B cell (primary cell): ENCODE measurements around the gene UBE2E3. TPM values are rescaled to one million over a fixed set of nuclear protein-coding genes. Genes with fewer than 3 reads are reported as not detected.

Experiments
- ATAC-seq: fragments of 200-7000 bp; cut with Tn5 transposase; one replicate; pipeline ENCODE4 v1.10.0; 2021; ENCODE audit warnings: low read depth, mild to moderate bottlenecking, moderate number of reproducible peaks, moderate library complexity
- CTCF ChIA-PET: fragments of 350-600 bp; sonication (Branson Sonifier 250); formaldehyde crosslinking; loops from one replicate; lab custom pipeline; 2021; ENCODE audit warnings: antibody characterized with exemption, inconsistent platforms; lab: Charles Lee
- POLR2A ChIA-PET: fragments of 350-600 bp; sonication (Branson Sonifier 250); formaldehyde crosslinking; loops from one replicate; lab custom pipeline; 2021; ENCODE audit warnings: antibody characterized with exemption; lab: Charles Lee
- DNase-seq: peaks from one replicate; pipeline ENCODE4 v3.0.0; 2013
- H2AFZ ChIP-seq: 2 replicates; pipeline ENCODE4 v1.6.1; 2012; ENCODE audit warnings: mild to moderate bottlenecking, low read depth, low read length; ENCODE audit not compliant: insufficient read depth, poor library complexity, severe bottlenecking
- H3K27ac ChIP-seq, 2 donors: 1 replicate in 1 of 2; 2 replicates in 1 of 2; pipeline ENCODE4 v1.5.1; 2012 to 2013; ENCODE audit warnings: low read length in 2 of 2, mild to moderate bottlenecking in 2 of 2, moderate library complexity in 1 of 2
- H3K27me3 ChIP-seq, 4 experiments: fragments of 200-600 bp in 1 of 4; sonication (generic) in 1 of 4; replicated peaks in 1 of 4; 1 replicate in 2 of 4; 2 replicates in 2 of 4; pipeline versions ENCODE4 v1.6.1 to v1.7.0; 2013 to 2016; ENCODE audit warnings: low read length in 3 of 4, mild to moderate bottlenecking in 2 of 4, mixed read lengths in 1 of 4, moderate library complexity in 1 of 4; ENCODE audit not compliant: insufficient read depth in 4 of 4, control insufficient read depth in 3 of 4; ENCODE audit errors: control extremely low read depth in 1 of 4
- H3K36me3 ChIP-seq, 2 experiments: replicated peaks in 1 of 2; 1 replicate in 1 of 2; 2 replicates in 1 of 2; pipeline versions ENCODE4 v1.6.1 to v1.7.1; 2013; ENCODE audit warnings: low read length in 1 of 2; ENCODE audit not compliant: insufficient read depth in 2 of 2, control insufficient read depth in 1 of 2; ENCODE audit errors: control extremely low read depth in 1 of 2, extremely low read depth in 1 of 2
- H3K4me1 ChIP-seq, 2 donors: fragments of 200-600 bp in 1 of 2; sonication (generic) in 1 of 2; 1 replicate in 1 of 2; 2 replicates in 1 of 2; pipeline versions ENCODE4 v1.5.1 to v1.6.1; 2013 to 2017; ENCODE audit warnings: low read length in 2 of 2; ENCODE audit not compliant: control insufficient read depth in 2 of 2, insufficient read depth in 2 of 2
- H3K4me2 ChIP-seq: replicated peaks from 2 replicates; pipeline ENCODE3; 2012; ENCODE audit warnings: mild to moderate bottlenecking, low read depth, low read length; ENCODE audit not compliant: poor library complexity, severe bottlenecking
- H3K4me3 ChIP-seq, 5 experiments: fragments of 200-600 bp in 1 of 5; sonication (generic) in 1 of 5; 1 replicate in 3 of 5; 2 replicates in 2 of 5; pipeline versions ENCODE4 v1.5.1 to v1.7.0; 2011 to 2016; ENCODE audit warnings: low read length in 4 of 5, mild to moderate bottlenecking in 4 of 5, low read depth in 2 of 5, control low read depth in 1 of 5, moderate library complexity in 1 of 5; ENCODE audit not compliant: insufficient read depth in 1 of 5; ENCODE audit errors: control extremely low read depth in 1 of 5, extremely low read depth in 1 of 5
- H3K79me2 ChIP-seq: fragments of 200-600 bp; sonication (generic); one replicate; pipeline ENCODE4 v1.6.0; 2016; ENCODE audit warnings: low read length; ENCODE audit not compliant: control insufficient read depth, insufficient read depth
- H3K9ac ChIP-seq: fragments of 200-600 bp; sonication (generic); 2 replicates; pipeline ENCODE4 v1.6.1; 2017; ENCODE audit warnings: mild to moderate bottlenecking, low read length, moderate library complexity
- H3K9me3 ChIP-seq, 3 donors: one replicate each; pipeline versions ENCODE4 v1.6.1 to v1.7.1; 2013; ENCODE audit warnings: low read length in 2 of 3; ENCODE audit not compliant: control insufficient read depth in 2 of 3, insufficient read depth in 1 of 3; ENCODE audit errors: control extremely low read depth in 1 of 3
- H4K20me1 ChIP-seq: 2 replicates; pipeline ENCODE4 v1.6.0; 2012; ENCODE audit warnings: mild to moderate bottlenecking, low read length; ENCODE audit not compliant: insufficient read depth, control insufficient read depth, poor library complexity, severe bottlenecking
- H3K27ac Mint-ChIP-seq: one replicate; pipeline ENCODE4 v1.8.0; 2021; ENCODE audit warnings: mixed read lengths
- H3K27me3 Mint-ChIP-seq: one replicate; pipeline ENCODE4 v1.8.0; 2021; ENCODE audit warnings: mixed read lengths
- H3K4me1 Mint-ChIP-seq: one replicate; pipeline ENCODE4 v1.8.0; 2021; ENCODE audit warnings: mixed read lengths
- H3K4me3 Mint-ChIP-seq: one replicate; pipeline ENCODE4 v1.8.0; 2021; ENCODE audit warnings: mixed read lengths
- H3K9me3 Mint-ChIP-seq: one replicate; pipeline ENCODE4 v1.8.0; 2022; ENCODE audit warnings: mixed read lengths; ENCODE audit not compliant: insufficient read depth
- EZH2 ChIP-seq: IDR thresholded peaks from 2 replicates; pipeline ENCODE4 v1.6.1; 2012; ENCODE audit warnings: borderline replicate concordance, low read depth, mild to moderate bottlenecking, moderate library complexity, low read length; ENCODE audit not compliant: insufficient read depth, poor library complexity, severe bottlenecking
- WGBS: methylation state at CpG from one replicate; pipeline ENCODE4 v1.1.5; 2013; ENCODE audit warnings: missing lambda C conversion rate; ENCODE audit not compliant: insufficient coverage; 5-methylcytosine and 5-hydroxymethylcytosine counted together
- intact Hi-C: fragments of 100-400 bp; cut with micrococcal nuclease; formaldehyde crosslinking; loops from one replicate; pipeline ENCODE4 v1.10.0; 2022
- polyA plus RNA-seq: library from polyadenylated mRNA; depleted of rRNA; stranded (reverse); fragments of >200 nt; gene quantifications from 2 replicates; pipeline ENCODE4 v1.2.3, GENCODE V29; 2012
- total RNA-seq, 2 donors: library from RNA; stranded (reverse); fragments of 120-200 nt in 1 of 2; gene quantifications; 1 replicate in 1 of 2; 2 replicates in 1 of 2; pipeline versions ENCODE4 v1.2.3 to v1.2.4, GENCODE V29; 2013 to 2022
- TF ChIP-seq, protein P1 (sequence below): fragments of 200-600 bp; IDR thresholded peaks from one replicate; pipeline ENCODE4 v1.8.0; 2022; ENCODE audit warnings: antibody characterized with exemption, mild to moderate bottlenecking

UBE2E3 gene
- total and polyA plus RNA-seq, 2 donors (not counting 1 experiment from before 2014, with no cell fraction given) = 26.7 to 31.6 TPM

DNA sequence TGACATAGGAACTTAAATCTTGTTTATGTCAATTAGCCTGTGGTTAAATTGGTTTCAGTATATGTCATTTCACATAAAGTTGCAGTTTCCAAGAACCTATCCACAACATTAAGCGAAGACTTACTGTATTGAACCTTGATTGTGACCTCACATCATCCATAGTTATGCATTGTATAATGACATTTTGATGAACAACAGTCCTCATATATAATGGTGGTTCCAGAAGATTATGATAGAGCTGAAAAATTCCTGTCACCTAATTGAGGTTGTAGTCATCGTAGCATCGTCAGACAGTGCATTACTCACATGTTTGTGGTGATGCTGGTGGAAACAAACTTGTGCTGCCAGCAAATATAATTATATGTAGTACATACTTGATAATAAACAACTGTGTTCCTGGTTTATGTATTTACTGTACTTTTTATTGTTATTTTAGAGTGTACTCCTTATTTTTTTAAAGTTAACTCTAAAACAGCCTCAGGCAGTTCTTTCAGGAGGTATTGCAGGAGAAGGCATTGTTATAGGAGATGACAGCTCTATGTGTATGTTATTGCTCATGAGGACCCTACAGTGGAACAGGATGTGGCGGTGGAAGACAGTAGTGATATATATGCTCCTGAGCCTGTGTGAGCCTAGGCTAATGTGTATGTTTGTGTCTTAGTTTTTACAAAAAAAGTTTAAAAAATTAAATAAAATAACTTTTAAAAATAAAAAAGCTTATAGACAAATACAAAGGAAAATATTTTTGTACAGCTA, 56.6 kb downstream of the UBE2E3 start:
- TF ChIP-seq, protein P1, sequence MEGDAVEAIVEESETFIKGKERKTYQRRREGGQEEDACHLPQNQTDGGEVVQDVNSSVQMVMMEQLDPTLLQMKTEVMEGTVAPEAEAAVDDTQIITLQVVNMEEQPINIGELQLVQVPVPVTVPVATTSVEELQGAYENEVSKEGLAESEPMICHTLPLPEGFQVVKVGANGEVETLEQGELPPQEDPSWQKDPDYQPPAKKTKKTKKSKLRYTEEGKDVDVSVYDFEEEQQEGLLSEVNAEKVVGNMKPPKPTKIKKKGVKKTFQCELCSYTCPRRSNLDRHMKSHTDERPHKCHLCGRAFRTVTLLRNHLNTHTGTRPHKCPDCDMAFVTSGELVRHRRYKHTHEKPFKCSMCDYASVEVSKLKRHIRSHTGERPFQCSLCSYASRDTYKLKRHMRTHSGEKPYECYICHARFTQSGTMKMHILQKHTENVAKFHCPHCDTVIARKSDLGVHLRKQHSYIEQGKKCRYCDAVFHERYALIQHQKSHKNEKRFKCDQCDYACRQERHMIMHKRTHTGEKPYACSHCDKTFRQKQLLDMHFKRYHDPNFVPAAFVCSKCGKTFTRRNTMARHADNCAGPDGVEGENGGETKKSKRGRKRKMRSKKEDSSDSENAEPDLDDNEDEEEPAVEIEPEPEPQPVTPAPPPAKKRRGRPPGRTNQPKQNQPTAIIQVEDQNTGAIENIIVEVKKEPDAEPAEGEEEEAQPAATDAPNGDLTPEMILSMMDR = no peak
- no peak for TF ChIP-seq EZH2
- no peak overlapping the region for H3K9ac ChIP-seq
- H3K4me3 Mint-ChIP-seq = no peak overlapping the region
- H4K20me1 ChIP-seq = no peaks in the 10 kb centered on the region
- no peak for DNase-seq
- ATAC-seq = no peak
- no peaks in the 10 kb centered on the region for H3K27me3 ChIP-seq
- no peaks in the 10 kb centered on the region for H3K27me3 Mint-ChIP-seq
- H2AFZ ChIP-seq = no peak overlapping the region
- H3K9me3 ChIP-seq = peaks cover 0 to under 1% (median 0%) of the 10 kb centered on the region in 3 donors
- intact Hi-C loops = no loop called here
- 100% methylated on average over 1 of the region's 4 CpGs for WGBS
- ChIA-PET POLR2A (no interaction called here), CTCF (no interaction called here)
- no peaks in the 10 kb centered on the region for H3K9me3 Mint-ChIP-seq
- no peaks in the 10 kb centered on the region for H3K36me3 ChIP-seq
- no peak overlapping the region for H3K27ac Mint-ChIP-seq
- peaks cover 7% of the 10 kb centered on the region for H3K79me2 ChIP-seq
- no peak overlapping the region for H3K27ac ChIP-seq
- H3K4me1 ChIP-seq = peaks cover 0 to 3% of the 10 kb centered on the region in 2 donors
- H3K4me1 Mint-ChIP-seq = peaks cover 16% of the 10 kb centered on the region
- no peak overlapping the region for H3K4me3 ChIP-seq
- H3K4me2 ChIP-seq = no peak overlapping the region

DNA sequence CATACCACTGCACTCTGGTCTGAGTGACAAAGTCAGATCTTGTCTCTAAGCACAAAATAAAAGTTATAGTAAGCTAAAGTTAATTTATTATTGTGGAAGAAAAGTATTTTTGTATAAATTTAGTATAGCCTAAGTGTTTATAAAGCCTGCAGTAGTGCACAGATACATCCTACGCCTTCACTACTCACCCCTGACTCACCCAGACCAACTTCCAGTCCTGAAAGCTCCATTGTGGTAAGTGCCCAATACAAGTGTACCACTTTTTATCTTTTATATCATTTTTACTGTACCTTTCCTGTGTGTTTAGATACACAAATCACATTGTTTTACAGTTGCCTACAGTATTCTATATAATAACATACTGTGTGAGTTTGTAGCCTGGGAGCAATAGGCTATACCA, 57.5 kb downstream of the UBE2E3 start:
- no peak for ATAC-seq
- Histone ChIP-seq H3K27ac (no peak overlapping the region), H3K27me3 (no peaks in the 10 kb centered on the region), H3K9me3 (no peaks in the 10 kb centered on the region), H3K79me2 (peaks cover 7% of the 10 kb centered on the region), H3K4me2 (no peak overlapping the region), H3K9ac (no peak overlapping the region), H3K4me3 (no peak overlapping the region), H4K20me1 (no peaks in the 10 kb centered on the region), H3K36me3 (no peaks in the 10 kb centered on the region), H2AFZ (no peak overlapping the region), H3K4me1 (peaks cover 0 to 3% of the 10 kb centered on the region in 2 donors)
- no peaks in the 10 kb centered on the region for H3K9me3 Mint-ChIP-seq
- CTCF ChIA-PET = interaction anchor here (1.1 kb wide), 1 partner anchor 21 kb away, joined by 7 read pairs; no protein-coding TSS in a partner anchor
- no peak overlapping the region for H3K27ac Mint-ChIP-seq
- intact Hi-C loops = no loop called here
- WGBS = 100% methylated on average over 1 of the region's 1 CpG
- peaks cover 16% of the 10 kb centered on the region for H3K4me1 Mint-ChIP-seq
- DNase-seq = no peak
- no peak overlapping the region for H3K4me3 Mint-ChIP-seq
- no peaks in the 10 kb centered on the region for H3K27me3 Mint-ChIP-seq
- POLR2A ChIA-PET = no interaction called here
- TF ChIP-seq, protein P1 = no peak
- no peak for TF ChIP-seq EZH2
